ENCODE measurements around the gene HAUS7.

DNA sequence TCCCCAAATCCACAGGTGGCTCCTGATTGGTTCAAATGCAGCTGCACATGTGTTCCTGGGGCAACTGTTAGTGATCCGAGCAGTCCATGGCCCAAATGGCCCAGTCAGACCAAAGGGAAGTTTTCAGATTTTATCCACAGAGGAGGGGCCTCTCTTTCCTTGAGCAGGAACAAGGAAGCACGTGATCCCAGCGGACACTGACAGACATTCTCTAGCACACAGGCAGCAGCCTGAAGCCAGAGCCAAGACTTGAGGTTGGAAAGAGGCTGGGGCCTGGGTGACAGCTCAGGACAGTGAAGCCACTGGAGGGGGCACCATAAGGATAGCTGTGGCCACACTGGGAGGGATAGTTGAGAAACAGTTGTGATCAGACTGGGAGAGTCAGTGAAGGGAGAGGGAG is 62.6 kb downstream of the HAUS7 start:
- TF ChIP-seq POLR2A (IDR thresholded peaks at IDR 0.05): no peak
- TF ChIP-seq, protein P1, sequence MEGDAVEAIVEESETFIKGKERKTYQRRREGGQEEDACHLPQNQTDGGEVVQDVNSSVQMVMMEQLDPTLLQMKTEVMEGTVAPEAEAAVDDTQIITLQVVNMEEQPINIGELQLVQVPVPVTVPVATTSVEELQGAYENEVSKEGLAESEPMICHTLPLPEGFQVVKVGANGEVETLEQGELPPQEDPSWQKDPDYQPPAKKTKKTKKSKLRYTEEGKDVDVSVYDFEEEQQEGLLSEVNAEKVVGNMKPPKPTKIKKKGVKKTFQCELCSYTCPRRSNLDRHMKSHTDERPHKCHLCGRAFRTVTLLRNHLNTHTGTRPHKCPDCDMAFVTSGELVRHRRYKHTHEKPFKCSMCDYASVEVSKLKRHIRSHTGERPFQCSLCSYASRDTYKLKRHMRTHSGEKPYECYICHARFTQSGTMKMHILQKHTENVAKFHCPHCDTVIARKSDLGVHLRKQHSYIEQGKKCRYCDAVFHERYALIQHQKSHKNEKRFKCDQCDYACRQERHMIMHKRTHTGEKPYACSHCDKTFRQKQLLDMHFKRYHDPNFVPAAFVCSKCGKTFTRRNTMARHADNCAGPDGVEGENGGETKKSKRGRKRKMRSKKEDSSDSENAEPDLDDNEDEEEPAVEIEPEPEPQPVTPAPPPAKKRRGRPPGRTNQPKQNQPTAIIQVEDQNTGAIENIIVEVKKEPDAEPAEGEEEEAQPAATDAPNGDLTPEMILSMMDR (IDR thresholded peaks at IDR 0.05): no peak

Measured in uterus (tissue), 2 donors.